HCT116 (cell line): ENCODE measurements around the gene ADCY2. TPM values are rescaled to one million over a fixed set of nuclear protein-coding genes. Genes with fewer than 3 reads are reported as not detected.
A peak's percentile ranks its signal among the peaks of the same experiment; 100 is the strongest.

Source experiments
- ATAC-seq: fragments of 200-7000 bp; cut with Tn5 transposase; 2 replicates; pipeline ENCODE4 v1.9.1; 2020; ENCODE audit warnings: mild to moderate bottlenecking, moderate library complexity
- BruUV-seq: library from RNA; stranded (reverse); fragments of 400-500 nt; replicated peaks from 2 replicates; lab custom pipeline; 2021; lab: Mats Ljungman, UMichigan
- CTCF ChIA-PET: fragments of 300-600 bp; sonication (Branson Sonifier 250); formaldehyde crosslinking; loops from one replicate; lab custom pipeline; 2021; ENCODE audit warnings: antibody characterized with exemption; lab: Charles Lee
- POLR2A ChIA-PET: fragments of 300-600, 350-600 bp; sonication (Branson Sonifier 250); formaldehyde crosslinking; loops from one replicate; lab custom pipeline; 2021; ENCODE audit warnings: antibody characterized with exemption; lab: Charles Lee
- RAD21 ChIA-PET, 2 experiments: fragments of 300-600 bp; sonication (Branson Sonifier 250); formaldehyde crosslinking; loops; one replicate each; lab custom pipeline; 2023; ENCODE audit warnings: low total read pairs in 2 of 2; ENCODE audit not compliant: uncharacterized antibody in 2 of 2, unreplicated experiment in 2 of 2, low non-redundant PET in 1 of 2; lab: Charles Lee
- DNase-seq: peaks from one replicate; pipeline ENCODE4 v3.0.0-alpha.2; 2010; ENCODE audit warnings: low read depth, low spot score
- H2AFZ ChIP-seq: fragments of 200-600 bp; shearing (Covaris generic), sonication (generic); 2 replicates; pipeline ENCODE4 v1.6.1; 2017; ENCODE audit warnings: low read depth, mixed run types, mixed read lengths, antibody characterized with exemption, low read length; ENCODE audit not compliant: poor library complexity, severe bottlenecking
- H3K27ac ChIP-seq: 2 replicates; pipeline ENCODE4 v1.5.1; 2012; ENCODE audit warnings: low read depth, low read length
- H3K27me3 ChIP-seq: fragments of 200-600 bp; sonication (generic); 2 replicates; pipeline ENCODE4 v1.6.1; 2016; ENCODE audit warnings: mixed run types, low read length, mixed read lengths; ENCODE audit not compliant: insufficient read depth
- H3K36me3 ChIP-seq, 2 experiments: fragments of 200-500 bp in 1 of 2; fragments of 200-600 bp in 1 of 2; sonication (Bioruptor generic) in 1 of 2; sonication (generic) in 1 of 2; 2 replicates each; pipeline versions ENCODE4 v1.5.1 to v1.6.1; 2014 to 2016; ENCODE audit warnings: low read length in 2 of 2, inconsistent platforms in 1 of 2, mixed read lengths in 1 of 2, mixed run types in 1 of 2; ENCODE audit not compliant: insufficient read depth in 2 of 2, control insufficient read depth in 1 of 2
- H3K4me1 ChIP-seq, 2 experiments: fragments of 200-600 bp in 1 of 2; sonication (generic) in 1 of 2; 2 replicates each; pipeline versions ENCODE4 v1.5.1 to v1.6.1; 2012 to 2017; ENCODE audit warnings: low read length in 2 of 2, inconsistent platforms in 1 of 2, mild to moderate bottlenecking in 1 of 2, mixed read lengths in 1 of 2, mixed run types in 1 of 2, moderate library complexity in 1 of 2; ENCODE audit not compliant: insufficient read depth in 2 of 2, control insufficient read depth in 1 of 2
- H3K4me2 ChIP-seq: fragments of 200-600 bp; sonication (generic); 2 replicates; pipeline ENCODE4 v1.6.1; 2017; ENCODE audit warnings: mixed run types, low read length, mixed read lengths
- H3K4me3 ChIP-seq, 2 experiments: fragments of 200-600 bp in 1 of 2; sonication (generic) in 1 of 2; replicated peaks in 1 of 2; 2 replicates each; pipeline ENCODE4 v1.5.1; 2011 to 2016; ENCODE audit warnings: low read length in 2 of 2, control low read depth in 1 of 2, low read depth in 1 of 2, mild to moderate bottlenecking in 1 of 2, mixed read lengths in 1 of 2, mixed run types in 1 of 2
- H3K79me2 ChIP-seq: fragments of 200-600 bp; sonication (generic); 2 replicates; pipeline ENCODE4 v1.6.1; 2017; ENCODE audit warnings: mild to moderate bottlenecking, mixed run types, low read length, moderate library complexity, mixed read lengths; ENCODE audit not compliant: insufficient read depth
- H3K9ac ChIP-seq: fragments of 200-600 bp; sonication (generic); 2 replicates; pipeline ENCODE4 v1.6.1; 2016; ENCODE audit warnings: low read length, mixed read lengths
- H3K9me2 ChIP-seq: fragments of 200-600 bp; sonication (generic), shearing (Covaris generic); 2 replicates; pipeline ENCODE4 v1.6.1; 2017; ENCODE audit warnings: mixed run types, mild to moderate bottlenecking, moderate library complexity; ENCODE audit not compliant: insufficient read depth
- H3K9me3 ChIP-seq, 2 experiments: fragments of 200-500 bp in 1 of 2; fragments of 200-600 bp in 1 of 2; sonication (Bioruptor generic) in 1 of 2; sonication (generic) in 1 of 2; 2 replicates each; pipeline ENCODE4 v1.6.1; 2014 to 2017; ENCODE audit warnings: low read length in 2 of 2, mixed read lengths in 2 of 2, inconsistent platforms in 1 of 2, low read depth in 1 of 2, mild to moderate bottlenecking in 1 of 2, mixed run types in 1 of 2, moderate library complexity in 1 of 2; ENCODE audit not compliant: control insufficient read depth in 1 of 2, insufficient read depth in 1 of 2
- H4K20me1 ChIP-seq: fragments of 200-600 bp; sonication (generic), shearing (Covaris generic); 2 replicates; pipeline ENCODE4 v1.6.1; 2017; ENCODE audit warnings: mixed run types, mild to moderate bottlenecking, moderate library complexity; ENCODE audit not compliant: insufficient read depth
- CTCF ChIP-seq, 3 experiments: fragments of 200-600 bp in 1 of 3; sonication (generic) in 1 of 3; IDR thresholded peaks in 2 of 3; conservative IDR thresholded peaks in 1 of 3; 2 replicates each; pipeline ENCODE4 v1.5.1; 2012 to 2017; ENCODE audit warnings: low read depth in 2 of 3, low read length in 2 of 3, antibody characterized with exemption in 1 of 3, borderline replicate concordance in 1 of 3, control low read depth in 1 of 3, mild to moderate bottlenecking in 1 of 3, mixed read lengths in 1 of 3, mixed run types in 1 of 3, moderate library complexity in 1 of 3; ENCODE audit not compliant: insufficient read depth in 1 of 3
- EZH2 ChIP-seq: fragments of 200-600 bp; sonication (generic); IDR thresholded peaks from 2 replicates; pipeline ENCODE4 v1.6.1; 2017; ENCODE audit warnings: antibody characterized with exemption, mixed run types
- MAX ChIP-seq: IDR thresholded peaks from 2 replicates; pipeline ENCODE4 v1.6.1; 2012
- RAD21 ChIP-seq: IDR thresholded peaks from 2 replicates; pipeline ENCODE4 v1.6.1; 2012; ENCODE audit warnings: low read depth, mild to moderate bottlenecking
- YY1 ChIP-seq: IDR thresholded peaks from 2 replicates; pipeline ENCODE4 v1.6.1; 2011; ENCODE audit warnings: low read length, low read depth, moderate library complexity, mild to moderate bottlenecking; ENCODE audit not compliant: insufficient replicate concordance; ENCODE audit errors: extremely low read depth
- ZFX ChIP-seq: fragments of 450-650 bp; IDR thresholded peaks from 2 replicates; pipeline ENCODE4 v1.6.1; 2017
- intact Hi-C: fragments of 100-400 bp; cut with micrococcal nuclease; formaldehyde crosslinking; loops from 2 replicates; pipeline ENCODE4 v1.10.0; 2022
- total RNA-seq: library from RNA; stranded (reverse); gene quantifications from one replicate; pipeline ENCODE4 v1.2.1, GENCODE V29; 2021; ENCODE audit not compliant: unreplicated experiment

The ADCY2 gene
- total RNA-seq, 1 experiment from 2014 or later = 0.15 TPM

DNA sequence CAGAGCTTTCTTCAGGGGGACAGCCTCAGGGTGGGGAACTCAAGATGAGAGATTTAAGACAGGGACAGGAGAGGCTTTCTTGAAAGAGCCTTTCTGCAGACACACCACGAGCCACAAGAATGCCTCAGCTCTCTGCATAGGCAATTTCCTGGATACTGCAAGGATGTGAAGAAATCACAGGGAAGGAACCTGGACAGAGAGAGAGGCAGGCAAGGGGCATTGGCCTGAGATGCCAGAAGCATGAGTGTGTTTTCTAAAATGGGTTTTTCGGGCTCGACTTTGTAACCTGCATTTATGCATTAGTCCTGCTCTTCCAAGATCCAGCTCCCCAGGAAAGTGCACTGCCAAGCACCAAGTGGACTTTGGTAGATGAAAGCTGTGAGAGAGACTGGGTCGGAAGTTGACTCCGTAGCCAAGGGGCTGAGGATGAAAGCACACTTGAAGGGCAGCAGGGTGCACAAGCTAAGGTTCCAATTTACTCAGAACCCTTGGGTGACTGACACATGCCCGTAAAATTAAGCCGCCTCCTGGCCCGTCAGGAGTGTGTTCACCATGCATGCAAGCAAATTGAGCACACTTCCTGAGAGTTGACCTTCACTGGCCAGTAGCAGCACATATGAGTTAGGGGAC lies 364.1 kb downstream of the ADCY2 start (continued):
- TF ChIP-seq EZH2 (no peak), MAX (no peak), ZFX (no peak)

GRCh38 chr5:7762267-7762666 lies 366.3 kb downstream of the ADCY2 start:
- H3K79me2 ChIP-seq = no peaks in the 10 kb centered on the region
- H3K4me3 ChIP-seq = no peak overlapping the region
- DNase-seq (no peak), ATAC-seq (peak; percentile 90)
- H2AFZ ChIP-seq = no peak overlapping the region
- CTCF ChIA-PET = no interaction called here
- no peaks in the 10 kb centered on the region for H3K9me3 ChIP-seq
- H3K9me2 ChIP-seq = no peaks in the 10 kb centered on the region
- H3K36me3 ChIP-seq = no peaks in the 10 kb centered on the region
- POLR2A ChIA-PET = no interaction called here
- no peaks in the 10 kb centered on the region for H3K4me1 ChIP-seq
- H3K27me3 ChIP-seq = no peaks in the 10 kb centered on the region; the same call in 1 of the 2 replicates
- no peak overlapping the region for H3K27ac ChIP-seq
- H4K20me1 ChIP-seq = no peaks in the 10 kb centered on the region
- no peak overlapping the region for H3K9ac ChIP-seq
- no peak overlapping the region for H3K4me2 ChIP-seq
- TF ChIP-seq YY1 (no peak), CTCF (IDR thresholded peaks at IDR 0.05 in 2 of 3, conservative IDR thresholded peaks at IDR 0.05 in 1 of 3; ENCODE audit: borderline replicate concordance in 1 of 3, insufficient read depth in 1 of 3, low read depth in 2 of 3, low read length in 2 of 3) (peak in 1 of 3 experiments; percentile 24; a peak in 1 of 6 replicates), RAD21 (peak; percentile 34; the same call in 1 of the 2 replicates)
- no TSS peak for BruUV-seq
- intact Hi-C loops = no loop called here
- RAD21 ChIA-PET = interaction anchor here in 1 of 2 experiments (0.6 kb wide), 1 partner anchor 54 kb away, joined by 3 read pairs; no protein-coding TSS in a partner anchor
